ENCODE data around the gene POLR3G. TPM values are rescaled to one million over a fixed set of nuclear protein-coding genes. Genes with fewer than 3 reads are reported as not detected.

Gene POLR3G
- total RNA-seq, 1 experiment from 2014 or later = 23.4 TPM

DNA sequence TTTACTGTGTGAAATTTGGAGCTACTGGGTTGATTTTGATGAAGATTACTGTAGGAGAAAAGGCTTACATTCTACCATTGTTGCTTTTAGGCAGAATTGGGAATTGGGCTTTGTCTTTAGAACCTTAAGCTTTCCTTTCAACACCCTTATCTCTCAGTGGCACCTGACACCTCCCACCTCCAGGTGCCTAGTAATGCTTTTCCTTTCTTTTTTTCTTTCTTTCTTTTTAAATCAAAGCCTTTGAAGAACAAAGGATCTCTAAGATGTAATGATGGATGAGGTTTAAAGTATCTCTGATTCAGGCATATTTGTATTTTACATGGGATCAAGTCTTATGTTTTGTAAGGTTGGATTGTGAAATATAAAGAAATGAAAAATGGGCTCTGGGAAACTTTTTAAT, 81.0 kb downstream of the POLR3G start:
- Histone ChIP-seq H3K4me1 (ENCODE audit: control insufficient read depth, insufficient read depth, low read length) (no peaks in the 10 kb centered on the region), H3K9me3 (ENCODE audit: control insufficient read depth, insufficient read depth, low read depth, low read length) (no peaks in the 10 kb centered on the region), H3K4me3 (ENCODE audit: low read depth in 2 of 2, low read length in 2 of 2) (no peak overlapping the region), H3K36me3 (ENCODE audit: control insufficient read depth, insufficient read depth, low read length) (no peaks in the 10 kb centered on the region; the same call in 1 of the 2 replicates), H3K27me3 (ENCODE audit: control insufficient read depth, insufficient read depth, low read length) (peaks cover 54% of the 10 kb centered on the region), H3K27ac (ENCODE audit: low read length) (no peak overlapping the region)
- CTCF ChIA-PET = no interaction called here
- BruUV-seq (replicated peaks) = no TSS peak
- intact Hi-C loops (cut with micrococcal nuclease; ENCODE audit: unreplicated experiment) (no loop called here), in situ Hi-C loops (cut with HindIII; ENCODE audit: low pct_unique_long_range_greater_than_20kb, low sequenced_read_pairs) (no loop called here)
- POLR2A ChIA-PET = no interaction called here
- DNase-seq (ENCODE audit: low read depth, low spot score) (no peak), ATAC-seq (no peak)
- no peak for TF ChIP-seq SIN3A (IDR thresholded peaks at IDR 0.05; ENCODE audit: borderline replicate concordance, insufficient read depth, low read depth, low read length)
- no peak for TF ChIP-seq TCF7L2 (IDR thresholded peaks at IDR 0.05; ENCODE audit: low read depth, low read length)
- TF ChIP-seq POLR2AphosphoS5 (IDR thresholded peaks at IDR 0.05; ENCODE audit: low read depth, low read length) = no peak
- TF ChIP-seq, protein P1, sequence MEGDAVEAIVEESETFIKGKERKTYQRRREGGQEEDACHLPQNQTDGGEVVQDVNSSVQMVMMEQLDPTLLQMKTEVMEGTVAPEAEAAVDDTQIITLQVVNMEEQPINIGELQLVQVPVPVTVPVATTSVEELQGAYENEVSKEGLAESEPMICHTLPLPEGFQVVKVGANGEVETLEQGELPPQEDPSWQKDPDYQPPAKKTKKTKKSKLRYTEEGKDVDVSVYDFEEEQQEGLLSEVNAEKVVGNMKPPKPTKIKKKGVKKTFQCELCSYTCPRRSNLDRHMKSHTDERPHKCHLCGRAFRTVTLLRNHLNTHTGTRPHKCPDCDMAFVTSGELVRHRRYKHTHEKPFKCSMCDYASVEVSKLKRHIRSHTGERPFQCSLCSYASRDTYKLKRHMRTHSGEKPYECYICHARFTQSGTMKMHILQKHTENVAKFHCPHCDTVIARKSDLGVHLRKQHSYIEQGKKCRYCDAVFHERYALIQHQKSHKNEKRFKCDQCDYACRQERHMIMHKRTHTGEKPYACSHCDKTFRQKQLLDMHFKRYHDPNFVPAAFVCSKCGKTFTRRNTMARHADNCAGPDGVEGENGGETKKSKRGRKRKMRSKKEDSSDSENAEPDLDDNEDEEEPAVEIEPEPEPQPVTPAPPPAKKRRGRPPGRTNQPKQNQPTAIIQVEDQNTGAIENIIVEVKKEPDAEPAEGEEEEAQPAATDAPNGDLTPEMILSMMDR (IDR thresholded peaks at IDR 0.05) = no peak
- TF ChIP-seq, protein P2, sequence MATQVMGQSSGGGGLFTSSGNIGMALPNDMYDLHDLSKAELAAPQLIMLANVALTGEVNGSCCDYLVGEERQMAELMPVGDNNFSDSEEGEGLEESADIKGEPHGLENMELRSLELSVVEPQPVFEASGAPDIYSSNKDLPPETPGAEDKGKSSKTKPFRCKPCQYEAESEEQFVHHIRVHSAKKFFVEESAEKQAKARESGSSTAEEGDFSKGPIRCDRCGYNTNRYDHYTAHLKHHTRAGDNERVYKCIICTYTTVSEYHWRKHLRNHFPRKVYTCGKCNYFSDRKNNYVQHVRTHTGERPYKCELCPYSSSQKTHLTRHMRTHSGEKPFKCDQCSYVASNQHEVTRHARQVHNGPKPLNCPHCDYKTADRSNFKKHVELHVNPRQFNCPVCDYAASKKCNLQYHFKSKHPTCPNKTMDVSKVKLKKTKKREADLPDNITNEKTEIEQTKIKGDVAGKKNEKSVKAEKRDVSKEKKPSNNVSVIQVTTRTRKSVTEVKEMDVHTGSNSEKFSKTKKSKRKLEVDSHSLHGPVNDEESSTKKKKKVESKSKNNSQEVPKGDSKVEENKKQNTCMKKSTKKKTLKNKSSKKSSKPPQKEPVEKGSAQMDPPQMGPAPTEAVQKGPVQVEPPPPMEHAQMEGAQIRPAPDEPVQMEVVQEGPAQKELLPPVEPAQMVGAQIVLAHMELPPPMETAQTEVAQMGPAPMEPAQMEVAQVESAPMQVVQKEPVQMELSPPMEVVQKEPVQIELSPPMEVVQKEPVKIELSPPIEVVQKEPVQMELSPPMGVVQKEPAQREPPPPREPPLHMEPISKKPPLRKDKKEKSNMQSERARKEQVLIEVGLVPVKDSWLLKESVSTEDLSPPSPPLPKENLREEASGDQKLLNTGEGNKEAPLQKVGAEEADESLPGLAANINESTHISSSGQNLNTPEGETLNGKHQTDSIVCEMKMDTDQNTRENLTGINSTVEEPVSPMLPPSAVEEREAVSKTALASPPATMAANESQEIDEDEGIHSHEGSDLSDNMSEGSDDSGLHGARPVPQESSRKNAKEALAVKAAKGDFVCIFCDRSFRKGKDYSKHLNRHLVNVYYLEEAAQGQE (IDR thresholded peaks at IDR 0.05; ENCODE audit: insufficient read depth in 1 of 2, low read depth in 2 of 2, low read length in 1 of 2) = no peak

DNA sequence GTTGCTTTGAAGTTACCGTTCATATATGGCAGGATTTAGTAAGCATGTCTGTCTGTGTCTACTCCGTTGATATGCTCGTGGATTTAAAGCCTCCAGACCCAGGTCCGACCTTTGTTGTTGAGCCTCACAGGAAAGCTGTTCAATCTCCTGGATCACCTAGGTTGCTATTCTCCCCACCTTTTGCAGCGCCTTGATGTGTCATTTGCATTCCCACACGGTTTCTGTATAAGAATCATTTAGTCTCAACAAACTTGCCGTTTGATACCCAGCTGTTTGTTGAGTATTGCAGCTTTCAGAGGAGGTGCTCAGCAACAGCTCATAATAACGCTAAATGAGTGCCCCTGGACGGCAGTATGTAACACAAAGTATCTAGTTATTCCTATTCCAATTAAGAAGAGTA, 82.7 kb downstream of the POLR3G start:
- no peaks in the 10 kb centered on the region for H3K9me3 ChIP-seq (ENCODE audit: control insufficient read depth, insufficient read depth, low read depth, low read length)
- peaks cover 61% of the 10 kb centered on the region for H3K27me3 ChIP-seq (ENCODE audit: control insufficient read depth, insufficient read depth, low read length)
- no peak overlapping the region for H3K27ac ChIP-seq (ENCODE audit: low read length)
- H3K4me3 ChIP-seq (ENCODE audit: low read depth in 2 of 2, low read length in 2 of 2) = no peak overlapping the region
- TF ChIP-seq POLR2AphosphoS5 (IDR thresholded peaks at IDR 0.05; ENCODE audit: low read depth, low read length) = no peak
- no peaks in the 10 kb centered on the region for H3K4me1 ChIP-seq (ENCODE audit: control insufficient read depth, insufficient read depth, low read length)
- BruUV-seq (replicated peaks) = no TSS peak
- DNase-seq (ENCODE audit: low read depth, low spot score) (no peak), ATAC-seq (no peak)
- POLR2A ChIA-PET = no interaction called here
- intact Hi-C loops (cut with micrococcal nuclease; ENCODE audit: unreplicated experiment) = no loop called here
- no peaks in the 10 kb centered on the region; the same call in 1 of the 2 replicates for H3K36me3 ChIP-seq (ENCODE audit: control insufficient read depth, insufficient read depth, low read length)
- in situ Hi-C loops (cut with HindIII; ENCODE audit: low pct_unique_long_range_greater_than_20kb, low sequenced_read_pairs) = no loop called here
- CTCF ChIA-PET = no interaction called here

DNA sequence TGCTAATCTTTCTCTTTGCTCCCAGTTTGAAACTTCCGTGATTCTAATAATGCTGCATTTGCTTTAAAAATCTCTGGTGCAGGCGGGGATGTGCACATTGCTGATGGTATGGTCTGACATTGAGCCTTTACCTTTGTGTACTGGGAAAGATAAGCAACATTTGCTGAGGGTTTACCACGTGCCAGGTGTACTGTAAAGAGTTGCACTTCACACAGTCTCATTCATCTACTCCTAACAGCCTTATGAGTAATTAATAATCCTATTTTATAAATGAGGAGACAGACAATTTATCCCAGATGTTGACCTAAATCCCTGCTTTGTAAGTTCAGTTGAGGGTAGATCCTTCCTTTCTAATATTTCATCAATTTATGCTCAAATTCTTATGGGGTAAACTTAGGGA, 83.2 kb downstream of the POLR3G start:
- in situ Hi-C loops (cut with HindIII; ENCODE audit: low pct_unique_long_range_greater_than_20kb, low sequenced_read_pairs) = no loop called here
- DNase-seq (ENCODE audit: low read depth, low spot score) (no peak), ATAC-seq (no peak)
- POLR2A ChIA-PET = interaction anchor here (0.5 kb wide), 1 partner anchor 810 kb away, joined by 5 read pairs; no protein-coding TSS in a partner anchor
- Histone ChIP-seq H3K27ac (ENCODE audit: low read length) (no peak overlapping the region), H3K4me3 (ENCODE audit: low read depth in 2 of 2, low read length in 2 of 2) (peak overlapping the region; percentile 28 to 34; a peak in 3 of 4 replicates), H3K9me3 (ENCODE audit: control insufficient read depth, insufficient read depth, low read depth, low read length) (no peaks in the 10 kb centered on the region), H3K36me3 (ENCODE audit: control insufficient read depth, insufficient read depth, low read length) (no peaks in the 10 kb centered on the region; the same call in 1 of the 2 replicates), H3K27me3 (ENCODE audit: control insufficient read depth, insufficient read depth, low read length) (peaks cover 59% of the 10 kb centered on the region), H3K4me1 (ENCODE audit: control insufficient read depth, insufficient read depth, low read length) (no peaks in the 10 kb centered on the region)
- CTCF ChIA-PET = no interaction called here
- intact Hi-C loops (cut with micrococcal nuclease; ENCODE audit: unreplicated experiment) = no loop called here
- no TSS peak for BruUV-seq (replicated peaks)
- no peak for TF ChIP-seq TCF7L2 (IDR thresholded peaks at IDR 0.05; ENCODE audit: low read depth, low read length)
- TF ChIP-seq, protein P2 (IDR thresholded peaks at IDR 0.05; ENCODE audit: insufficient read depth in 1 of 2, low read depth in 2 of 2, low read length in 1 of 2) = no peak
- TF ChIP-seq POLR2AphosphoS5 (IDR thresholded peaks at IDR 0.05; ENCODE audit: low read depth, low read length) = no peak
- no peak for TF ChIP-seq SIN3A (IDR thresholded peaks at IDR 0.05; ENCODE audit: borderline replicate concordance, insufficient read depth, low read depth, low read length)
- TF ChIP-seq, protein P1 (IDR thresholded peaks at IDR 0.05) = no peak
